ENCODE results near the gene RFPL1.

- TF ChIP-seq CTCF (IDR thresholded peaks at IDR 0.05; ENCODE audit: poor library complexity, severe bottlenecking): no peak
- no peak for TF ChIP-seq POLR2AphosphoS5 (IDR thresholded peaks at IDR 0.05)
- TF ChIP-seq EZH2 (IDR thresholded peaks at IDR 0.05; ENCODE audit: borderline replicate concordance, insufficient read depth, low read length, poor library complexity, severe bottlenecking): no peak
- TF ChIP-seq TAF1 (IDR thresholded peaks at IDR 0.05; ENCODE audit: low read depth): no peak
- no peak for TF ChIP-seq RAD21 (conservative IDR thresholded peaks at IDR 0.05)
- no peak for TF ChIP-seq EP300 (conservative IDR thresholded peaks at IDR 0.05; ENCODE audit: poor library complexity, severe bottlenecking)
Observed at GRCh38 chr22:29397791-29398190, 40.6 kb upstream of the RFPL1 start.
